GM04504 (cell line): ENCODE results near the gene MPC1.
A peak's percentile ranks its signal among the peaks of the same experiment; 100 is the strongest.
"Not testable (repeated sequence)": the region's sequence is repeated elsewhere in the genome, so short reads cannot be mapped to it uniquely, and the experiment has no call there.

Experiments used
- DNase-seq: peaks from one replicate; pipeline ENCODE4 v3.0.0-alpha.2; 2012; ENCODE audit warnings: low read depth

Gene MPC1

DNA sequence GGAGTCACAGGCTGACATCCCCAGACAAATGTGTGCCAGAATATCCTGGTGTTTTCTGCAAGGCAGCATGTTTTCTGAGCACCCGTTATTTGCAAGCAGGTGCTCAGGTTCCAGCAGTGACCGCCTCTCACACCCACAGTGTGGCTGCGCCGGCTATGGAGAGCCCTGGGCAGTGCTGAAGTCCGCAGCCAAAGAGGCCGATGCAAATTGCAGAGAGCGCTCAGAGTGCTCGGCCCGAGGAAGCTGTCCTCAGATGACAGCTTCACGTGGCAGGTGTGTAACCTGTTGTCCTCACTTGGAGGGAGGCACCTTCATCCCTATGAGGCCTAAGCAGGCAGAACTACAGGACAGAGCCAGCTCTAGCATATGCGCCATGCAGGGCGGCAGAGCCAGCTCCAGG lies 23.5 kb upstream of the MPC1 start:
- no peak for DNase-seq

DNA sequence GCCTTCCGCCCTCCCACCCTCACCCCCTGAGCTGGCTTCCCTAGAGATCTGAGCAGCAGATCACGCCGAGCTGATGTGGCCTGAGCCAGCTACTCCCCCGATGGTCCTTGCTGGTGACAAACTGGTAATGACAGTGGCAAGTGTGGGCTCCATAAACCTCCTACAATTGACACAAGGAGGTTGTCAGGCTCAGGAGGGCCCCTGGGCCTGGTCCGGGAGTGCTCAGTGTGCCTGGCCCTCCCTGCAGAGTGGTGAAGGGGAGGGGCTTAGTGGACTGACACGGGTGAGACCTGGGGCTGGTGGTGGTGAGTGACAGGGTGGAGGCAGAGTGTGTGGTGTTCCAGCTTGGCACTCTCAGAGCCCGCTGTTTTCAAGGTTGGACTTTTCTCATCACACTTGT lies 22.6 kb upstream of the MPC1 start:
- DNase-seq, result no peak

GRCh38 chr6:166402582-166403277 lies 20.0 kb upstream of the MPC1 start:
- DNase-seq, result peak; percentile 81

DNA sequence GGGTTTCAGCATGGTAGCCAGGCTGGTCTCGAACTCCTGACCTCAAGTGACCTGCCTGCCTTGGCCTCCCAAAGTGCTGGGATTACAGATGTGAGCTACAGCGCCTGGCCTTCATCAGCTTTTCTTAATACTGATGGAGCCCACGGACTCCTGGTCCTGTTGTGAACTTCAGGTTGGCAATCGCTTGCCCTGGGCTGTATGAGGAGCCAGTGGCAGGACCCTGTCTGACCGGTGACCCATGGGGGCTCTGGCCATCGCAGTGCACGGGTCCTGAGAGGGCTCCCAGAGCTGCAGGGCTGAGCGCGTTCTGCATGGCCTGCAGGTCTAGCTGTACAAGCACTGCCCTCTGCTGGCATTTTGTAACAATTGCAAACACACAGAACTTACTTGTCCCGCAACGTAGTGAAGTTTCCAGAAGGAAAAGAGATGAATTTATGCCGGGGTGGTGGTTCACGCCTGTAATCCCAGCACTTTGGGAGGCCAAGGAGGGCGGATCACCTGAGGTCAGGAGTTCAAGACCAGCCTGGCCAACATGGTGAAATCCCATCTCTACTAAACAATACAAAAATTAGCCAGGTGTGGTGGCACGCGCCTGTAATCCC lies 18.0 kb upstream of the MPC1 start:
- peak; percentile 40 for DNase-seq

DNA sequence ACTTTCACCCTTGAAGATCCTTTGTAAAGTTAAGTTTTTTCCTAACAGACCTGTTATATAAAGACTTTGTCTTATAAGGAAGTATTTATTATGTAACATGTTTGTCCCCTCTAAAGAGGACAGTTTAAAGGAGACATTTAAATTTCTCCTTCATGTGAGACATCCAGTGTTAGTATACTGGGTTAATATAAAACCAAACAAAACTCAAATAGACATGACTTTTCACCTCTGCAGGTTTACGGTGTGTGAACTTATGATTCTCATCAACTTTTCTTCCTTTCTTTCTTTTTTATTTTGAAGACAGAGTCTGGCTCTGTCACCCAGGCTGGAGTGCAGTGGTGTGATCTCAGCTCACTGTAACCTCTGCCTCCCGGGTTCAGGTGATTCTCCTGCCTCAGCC lies 17.4 kb upstream of the MPC1 start:
- DNase-seq, result no peak

- no peak for DNase-seq
These were observed 15.6 kb upstream of the MPC1 start for GRCh38 chr6:166398348-166398747.

DNA sequence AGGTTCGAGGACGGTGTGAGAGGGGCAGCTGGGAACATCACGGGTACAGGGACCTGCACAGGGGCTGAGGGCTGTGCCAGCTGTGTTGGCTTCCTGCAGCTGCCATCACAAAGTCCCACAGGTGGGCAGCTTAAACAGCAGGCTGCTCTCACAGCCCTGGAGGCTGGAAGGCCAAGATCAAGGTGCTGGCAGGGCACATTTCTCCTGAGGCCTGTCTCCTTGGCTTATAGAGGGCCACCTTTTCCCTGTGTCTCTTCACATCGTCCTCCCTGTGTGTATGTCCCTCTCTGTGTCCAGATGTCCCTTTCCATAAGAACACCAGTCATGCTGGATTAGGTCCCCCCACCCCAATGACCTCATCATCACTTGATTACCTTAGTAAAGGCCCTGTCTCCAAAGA lies 15.1 kb upstream of the MPC1 start:
- no peak for DNase-seq

DNA sequence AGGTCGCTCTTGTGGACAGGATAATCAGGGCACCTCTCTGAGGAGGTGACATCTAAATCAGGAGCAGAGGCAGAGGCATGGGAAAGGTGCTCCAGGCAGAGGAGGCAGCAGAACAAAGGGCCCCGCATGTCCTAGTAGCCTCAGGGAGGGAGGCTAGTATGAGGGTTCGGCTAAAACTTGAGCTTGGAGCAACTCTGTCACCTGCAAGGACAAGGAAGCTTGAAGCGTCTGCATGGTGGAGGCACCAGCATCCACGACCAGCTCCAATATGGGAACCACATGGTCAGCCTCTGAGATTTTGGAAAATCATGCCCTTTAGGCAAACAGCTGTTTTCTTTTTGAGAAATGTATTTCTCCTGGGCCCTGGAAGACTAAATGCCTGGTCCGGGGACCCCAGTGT lies 13.0 kb upstream of the MPC1 start:
- no peak for DNase-seq

GRCh38 chr6:166395351-166395750 lies 12.6 kb upstream of the MPC1 start:
- DNase-seq, result no peak

- no peak for DNase-seq
These were observed 11.5 kb upstream of the MPC1 start for GRCh38 chr6:166394036-166394892.

GRCh38 chr6:166393535-166393823 lies 10.7 kb upstream of the MPC1 start:
- no peak for DNase-seq

DNA sequence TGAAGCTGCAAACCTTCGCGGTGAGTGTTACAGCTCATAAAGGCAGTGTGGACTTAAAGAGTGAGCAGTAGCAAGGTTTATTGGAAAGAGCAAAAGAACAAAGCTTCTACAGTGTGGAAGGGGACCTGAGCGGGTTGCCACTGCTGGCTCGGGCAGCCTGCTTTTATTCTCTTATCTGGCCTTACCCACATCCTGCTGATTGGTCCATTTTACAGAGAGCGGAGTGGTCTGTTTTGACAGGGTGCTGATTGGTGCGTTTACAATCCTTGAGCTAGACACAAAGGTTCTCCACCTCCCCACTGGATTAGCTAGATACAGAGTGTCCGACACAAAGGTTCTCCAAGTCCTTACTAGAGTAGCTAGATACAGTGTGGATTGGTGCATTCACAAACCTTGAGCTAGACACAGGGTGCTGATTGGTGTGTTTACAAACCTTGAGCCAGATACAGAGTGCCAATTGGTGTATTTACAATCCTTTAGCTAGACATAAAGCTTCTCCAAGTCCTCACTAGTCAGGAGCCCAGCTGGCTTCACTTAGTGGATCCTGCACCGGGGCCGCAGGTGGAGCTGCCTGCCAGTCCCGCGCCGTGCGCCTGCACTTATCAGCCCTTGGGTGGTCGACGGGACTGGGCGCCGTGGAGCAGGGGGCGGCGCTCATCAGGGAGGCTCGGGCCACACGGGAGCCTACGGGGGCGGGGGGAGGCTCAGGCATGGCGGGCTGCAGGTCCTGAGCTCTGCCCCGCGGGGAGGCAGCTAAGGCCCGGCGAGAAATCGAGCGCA lies 10.2 kb upstream of the MPC1 start:
- DNase-seq, result not testable (repeated sequence)

DNA sequence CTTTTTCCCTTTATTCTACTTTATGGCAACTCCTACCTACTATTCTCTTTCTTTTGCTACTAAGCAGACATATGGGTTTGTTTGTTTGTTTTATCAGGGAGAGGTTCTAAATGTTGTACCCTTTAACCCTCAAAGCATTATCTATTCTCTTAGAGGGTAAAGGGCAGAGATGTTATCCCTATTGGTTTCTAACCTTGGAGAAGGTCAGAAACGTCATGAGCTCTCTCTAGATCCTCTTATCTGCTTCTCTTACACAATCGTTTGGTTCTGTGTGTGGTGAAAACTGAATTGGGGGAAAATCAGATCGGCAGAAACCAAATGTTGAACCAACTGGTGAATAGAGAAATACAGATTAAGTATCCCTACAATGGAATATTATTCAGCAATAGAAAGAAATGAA lies 6.4 kb upstream of the MPC1 start:
- no peak for DNase-seq

DNA sequence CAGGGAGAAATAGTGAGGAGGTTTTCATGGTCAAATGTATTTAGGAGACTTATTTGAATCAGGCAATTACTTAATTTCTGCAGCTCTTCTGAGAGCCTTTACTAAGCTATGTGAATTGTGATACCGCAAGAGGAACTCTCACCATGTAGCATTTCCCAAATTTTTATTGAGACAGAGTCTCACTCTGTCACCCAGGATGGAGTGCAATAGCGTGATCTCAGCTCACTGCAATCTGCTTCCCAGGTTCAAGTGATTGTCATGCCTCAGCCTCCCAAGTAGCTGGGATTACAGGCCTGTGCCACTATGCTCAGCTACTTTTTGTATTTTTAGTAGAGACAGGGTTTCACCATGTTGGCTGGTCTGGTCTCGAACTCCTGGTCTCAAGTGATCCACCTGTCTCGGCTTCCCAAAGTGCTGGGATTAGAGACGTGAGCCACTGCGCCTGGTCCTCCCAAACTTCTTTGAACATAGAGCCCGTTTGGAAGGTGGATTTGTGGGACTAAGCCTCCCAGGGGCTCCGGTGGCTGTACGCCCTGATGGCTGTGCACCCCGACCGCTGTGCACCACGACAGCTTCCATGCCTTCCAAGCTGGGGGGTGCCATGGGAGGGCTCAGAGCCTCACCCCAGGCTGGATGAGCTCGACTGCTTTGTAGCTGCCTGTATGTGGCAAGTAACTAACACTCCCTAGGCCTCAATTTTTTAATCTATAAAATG lies 5.7 kb upstream of the MPC1 start:
- DNase-seq, result no peak

DNA sequence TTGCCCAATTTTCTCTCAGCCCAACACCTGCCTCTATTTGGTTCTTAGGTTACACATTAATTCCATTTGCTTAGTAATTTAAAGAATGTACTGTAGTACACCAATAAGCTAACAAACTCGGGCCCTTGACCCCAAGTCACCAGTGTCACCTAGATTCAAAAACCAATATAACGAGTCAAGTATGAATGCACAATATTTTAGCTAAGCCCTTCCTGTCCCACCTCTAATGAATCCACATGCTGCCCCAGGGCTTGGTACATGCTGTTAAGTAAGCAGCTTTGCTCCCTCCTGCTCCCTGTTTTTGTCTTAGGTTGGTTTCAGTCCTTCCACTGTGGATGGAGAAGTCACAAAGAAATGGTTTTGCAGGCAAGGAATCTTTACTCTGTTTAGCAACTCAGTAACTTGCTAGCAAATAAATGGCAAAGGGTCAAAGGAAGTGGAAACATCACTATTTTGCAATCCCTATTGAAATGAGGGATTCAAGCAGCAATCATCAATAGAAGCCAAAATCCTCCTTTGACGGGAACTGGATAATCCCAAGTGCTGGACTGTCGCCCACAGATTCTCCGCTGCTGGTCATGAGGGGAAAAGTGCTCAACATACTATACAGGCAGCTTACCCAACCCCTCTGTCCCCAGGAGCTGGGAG lies 5.0 kb upstream of the MPC1 start:
- no peak for DNase-seq

DNA sequence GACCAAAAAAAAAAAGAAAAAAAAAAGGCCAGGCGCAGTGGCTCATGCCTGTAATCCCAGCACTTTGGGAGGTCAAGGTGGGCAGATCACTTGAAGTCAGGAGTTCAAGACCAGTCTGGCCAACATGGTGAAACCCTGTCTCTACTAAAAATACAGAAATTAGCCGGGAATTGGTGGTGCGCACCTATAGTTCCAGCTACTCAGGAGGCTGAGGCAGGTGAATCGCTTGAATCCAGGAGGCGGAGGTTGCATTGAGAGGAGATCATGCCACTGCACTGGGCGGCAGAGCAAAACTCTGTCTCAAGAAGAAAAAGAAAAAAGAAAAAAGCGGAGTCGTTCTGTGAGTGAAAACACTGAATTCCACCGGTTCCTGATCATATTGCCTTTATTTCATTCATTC lies 4.4 kb upstream of the MPC1 start:
- not testable (repeated sequence) for DNase-seq

DNA sequence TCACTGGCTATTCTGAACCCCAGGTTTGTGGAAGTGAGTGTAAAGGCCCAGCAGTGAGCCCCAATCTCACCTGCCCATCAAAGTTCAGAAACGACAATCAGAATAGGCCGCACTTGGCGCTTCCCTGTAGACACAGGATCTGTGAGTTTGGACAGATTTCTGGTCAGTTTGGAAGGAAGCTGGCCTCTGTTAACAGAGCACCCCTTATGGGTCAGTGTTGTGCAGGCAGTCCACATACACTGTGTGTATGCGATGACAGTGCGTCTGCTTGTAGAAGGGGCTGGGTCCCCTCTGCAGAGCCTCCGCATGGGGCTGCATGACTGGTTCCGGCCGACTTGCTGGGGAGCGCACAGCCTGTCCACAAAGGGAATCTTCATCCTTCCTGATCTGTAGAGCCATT lies 3.4 kb upstream of the MPC1 start:
- DNase-seq, result no peak

DNA sequence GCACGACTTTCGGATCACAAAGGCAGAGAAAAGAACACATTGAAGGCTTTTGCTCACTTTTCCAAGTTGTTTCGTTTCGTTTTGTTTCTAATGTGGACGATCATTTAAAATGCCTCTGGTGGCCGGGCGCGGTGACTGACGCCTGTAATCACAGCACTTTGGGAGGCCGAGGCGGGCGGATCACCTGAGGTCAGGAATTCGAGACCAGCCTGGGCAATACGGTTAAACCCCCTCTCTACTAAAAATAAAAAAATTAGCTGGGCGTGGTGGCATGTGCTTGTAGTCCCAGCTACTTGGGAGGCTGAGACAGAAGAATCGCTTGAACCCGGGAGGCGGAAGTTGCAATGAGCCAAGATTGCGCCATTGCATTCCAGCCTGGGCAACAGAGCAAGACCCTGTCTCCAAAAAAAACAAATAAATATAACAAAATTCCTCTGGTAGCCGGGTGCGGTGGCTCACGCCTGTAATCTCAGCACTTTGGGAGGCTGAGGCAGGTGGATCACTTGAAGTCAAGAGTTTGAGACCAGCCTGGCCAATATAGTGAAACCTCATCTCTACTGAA lies 1.1 kb upstream of the MPC1 start:
- not testable (repeated sequence) for DNase-seq

- DNase-seq, result no peak
These were observed 224 bp downstream of the MPC1 start for GRCh38 chr6:166382500-166382932.

DNA sequence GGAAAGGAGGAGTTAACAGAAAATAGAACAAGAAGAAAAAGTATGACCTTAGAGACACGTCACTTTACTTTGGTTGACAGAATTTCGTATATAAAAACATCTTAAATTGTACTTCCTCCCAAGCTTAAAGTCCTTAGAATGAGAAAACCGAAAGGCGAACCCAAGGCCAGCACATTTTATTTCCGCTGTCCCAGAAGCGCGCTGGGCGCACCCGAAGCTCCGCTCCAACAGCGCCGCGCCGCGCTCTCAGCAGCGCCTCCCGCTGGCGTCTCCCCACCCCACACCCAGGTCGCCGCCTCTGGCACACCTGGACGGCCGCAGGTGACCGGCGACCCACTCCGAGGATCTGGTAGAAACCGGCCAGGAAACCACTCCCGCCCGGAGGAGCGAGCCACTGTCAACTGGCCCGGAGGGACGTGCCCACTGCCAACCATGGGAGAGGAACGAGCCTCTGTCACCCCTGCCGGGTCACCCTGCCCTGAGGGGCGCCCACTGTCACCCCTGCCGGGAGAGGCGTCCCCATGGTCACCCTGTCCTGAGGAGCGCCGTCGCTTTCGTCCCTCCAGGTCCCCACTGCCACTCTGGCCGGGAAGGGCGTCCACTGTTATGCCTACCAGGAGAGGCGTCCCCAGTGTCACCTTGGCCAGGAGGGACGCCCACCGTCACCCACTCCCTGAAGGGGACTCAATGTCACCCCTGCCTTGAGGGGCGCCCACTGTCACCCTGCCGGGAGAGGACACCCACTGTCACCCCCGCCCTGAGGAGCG lies 824 bp downstream of the MPC1 start:
- peak; percentile 10 for DNase-seq
